Body of pancreas (tissue), 4 donors: ENCODE measurements around the gene OSBPL9.

Experiments used
- POLR2A ChIP-seq, 3 donors: fragments of 450-650 bp; IDR thresholded peaks; one replicate each; pipeline ENCODE4 v1.6.1; 2016; ENCODE audit warnings: antibody characterized with exemption in 3 of 3, mild to moderate bottlenecking in 2 of 3
- TF ChIP-seq, protein P1 (sequence below), 7 experiments: fragments of 450-650 bp in 4 of 7; fragments of 200-600 bp in 3 of 7; sonication (generic) in 3 of 7; IDR thresholded peaks; one replicate each; pipeline ENCODE4 v1.5.1; 2016 to 2019; ENCODE audit warnings: antibody characterized with exemption in 7 of 7

GRCh38 chr1:51791888-51792287, 175.0 kb downstream of the OSBPL9 start:
- TF ChIP-seq, protein P1, sequence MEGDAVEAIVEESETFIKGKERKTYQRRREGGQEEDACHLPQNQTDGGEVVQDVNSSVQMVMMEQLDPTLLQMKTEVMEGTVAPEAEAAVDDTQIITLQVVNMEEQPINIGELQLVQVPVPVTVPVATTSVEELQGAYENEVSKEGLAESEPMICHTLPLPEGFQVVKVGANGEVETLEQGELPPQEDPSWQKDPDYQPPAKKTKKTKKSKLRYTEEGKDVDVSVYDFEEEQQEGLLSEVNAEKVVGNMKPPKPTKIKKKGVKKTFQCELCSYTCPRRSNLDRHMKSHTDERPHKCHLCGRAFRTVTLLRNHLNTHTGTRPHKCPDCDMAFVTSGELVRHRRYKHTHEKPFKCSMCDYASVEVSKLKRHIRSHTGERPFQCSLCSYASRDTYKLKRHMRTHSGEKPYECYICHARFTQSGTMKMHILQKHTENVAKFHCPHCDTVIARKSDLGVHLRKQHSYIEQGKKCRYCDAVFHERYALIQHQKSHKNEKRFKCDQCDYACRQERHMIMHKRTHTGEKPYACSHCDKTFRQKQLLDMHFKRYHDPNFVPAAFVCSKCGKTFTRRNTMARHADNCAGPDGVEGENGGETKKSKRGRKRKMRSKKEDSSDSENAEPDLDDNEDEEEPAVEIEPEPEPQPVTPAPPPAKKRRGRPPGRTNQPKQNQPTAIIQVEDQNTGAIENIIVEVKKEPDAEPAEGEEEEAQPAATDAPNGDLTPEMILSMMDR (IDR thresholded peaks at IDR 0.05), result no peak
- TF ChIP-seq POLR2A (IDR thresholded peaks at IDR 0.05), result no peak
